ENCODE data around the gene MRPS21. TPM values are rescaled to one million over a fixed set of nuclear protein-coding genes. Genes with fewer than 3 reads are reported as not detected.

Gene MRPS21
- total RNA-seq, 4 donors from 2014 or later = 34.1 to 49.7 (median 38.0) TPM

GRCh38 chr1:150322310-150322709 is 28.6 kb downstream of the MRPS21 start:
- intact Hi-C loops (cut with DNase I; ENCODE audit: low total_unique reads) = no loop called here
- H3K4me3 ChIP-seq (ENCODE audit: low read depth, poor library complexity, severe bottlenecking) = no peak overlapping the region
- 77 to 83% methylated on average over 3 of the region's 3 CpGs for WGBS, 2 donors

GRCh38 chr1:150332651-150333290 is 39.1 kb downstream of the MRPS21 start:
- 88% methylated on average over 7 of the region's 7 CpGs for WGBS, 2 donors

More at GRCh38 chr1:150322310-150322709, 28.6 kb downstream of the MRPS21 start:
- TF ChIP-seq CTCF (IDR thresholded peaks at IDR 0.05) (no peak), POLR2A (IDR thresholded peaks at IDR 0.05) (no peak)
- no peak for DNase-seq (ENCODE audit: low spot score in 2 of 2)

GRCh38 chr1:150346316-150346715 is 52.7 kb downstream of the MRPS21 start:
- 85 to 87% methylated on average over 4 of the region's 4 CpGs for WGBS, 2 donors
- TF ChIP-seq CTCF (IDR thresholded peaks at IDR 0.05) (no peak), POLR2A (IDR thresholded peaks at IDR 0.05) (no peak)
- no peak overlapping the region for H3K4me3 ChIP-seq (ENCODE audit: low read depth, poor library complexity, severe bottlenecking)
- intact Hi-C loops (cut with DNase I; ENCODE audit: low total_unique reads) = no loop called here
- no peak for DNase-seq (ENCODE audit: low spot score in 2 of 2)

More at GRCh38 chr1:150332651-150333290, 39.1 kb downstream of the MRPS21 start:
- TF ChIP-seq CTCF (IDR thresholded peaks at IDR 0.05) (no peak), POLR2A (IDR thresholded peaks at IDR 0.05) (no peak)
- no peak overlapping the region for H3K4me3 ChIP-seq (ENCODE audit: low read depth, poor library complexity, severe bottlenecking)
- intact Hi-C loops (cut with DNase I; ENCODE audit: low total_unique reads) = no loop called here
- DNase-seq (ENCODE audit: low spot score in 2 of 2) = peak in 1 of 2 donors; percentile 42

- 92 to 93% methylated on average over 4 of the region's 4 CpGs for WGBS, 2 donors
- TF ChIP-seq POLR2A (IDR thresholded peaks at IDR 0.05) = no peak
- TF ChIP-seq CTCF (IDR thresholded peaks at IDR 0.05) = no peak
- intact Hi-C loops (cut with DNase I; ENCODE audit: low total_unique reads) = no loop called here
- H3K4me3 ChIP-seq (ENCODE audit: low read depth, poor library complexity, severe bottlenecking) = no peak overlapping the region
- DNase-seq (ENCODE audit: low spot score in 2 of 2) = peak in 1 of 2 donors; percentile 36
Measured at GRCh38 chr1:150352866-150353265, 59.2 kb downstream of the MRPS21 start.

Other genes with a start within 250 kb of the MRPS21 start
- 10 to 100 TPM; 27.7 to 30.9 (median 29.3) TPM for gene VPS45, start 226.1 kb upstream of the MRPS21 start, total RNA-seq
- gene PLEKHO1, start 143.9 kb upstream of the MRPS21 start, total RNA-seq = 10 to 100 TPM in 3 of 4 donors, 1 to 10 TPM in 1; 8.7 to 15.4 (median 11.4) TPM
- 10 to 100 TPM; 12.3 to 14.2 (median 13.2) TPM for gene ANP32E, start 57.7 kb upstream of the MRPS21 start, total RNA-seq
- gene CA14, start 36.1 kb upstream of the MRPS21 start, total RNA-seq = 1 to 10 TPM in 1 of 4 donors, under 1 TPM in 3; 0.30 to 1.8 (median 0.51) TPM
- 100 to 1,000 TPM; 113 to 139 (median 126) TPM for gene APH1A, start 24.8 kb upstream of the MRPS21 start, total RNA-seq
- 1 to 10 TPM in 2 of 4 donors, under 1 TPM in 1, not detected in 1; 0.46 to 3.4 (median 3.4) TPM for gene C1orf54, start 21.1 kb upstream of the MRPS21 start, total RNA-seq
- gene CIART, start 11.3 kb upstream of the MRPS21 start, total RNA-seq = 10 to 100 TPM; 16.1 to 34.8 (median 23.4) TPM
- gene PRPF3, start 27.7 kb downstream of the MRPS21 start, total RNA-seq = 10 to 100 TPM; 28.6 to 45.3 (median 38.1) TPM
- 10 to 100 TPM; 18.2 to 23.1 (median 21.1) TPM for gene RPRD2, start 70.3 kb downstream of the MRPS21 start, total RNA-seq
- gene TARS2, start 193.6 kb downstream of the MRPS21 start, total RNA-seq = 10 to 100 TPM in 3 of 4 donors, 1 to 10 TPM in 1; 9.7 to 25.1 (median 16.5) TPM
- gene ECM1, start 214.2 kb downstream of the MRPS21 start, total RNA-seq = 100 to 1,000 TPM in 1 of 4 donors, 10 to 100 TPM in 3; 64.1 to 131 (median 86.2) TPM
- gene FALEC, start 221.9 kb downstream of the MRPS21 start, total RNA-seq = 1 to 10 TPM in 1 of 4 donors, not detected in 3; 1.1 TPM